Body of pancreas (tissue), 4 donors: ENCODE data around the gene LCN15.

Experiments
- CTCF ChIP-seq, 7 experiments: fragments of 450-650 bp in 4 of 7; fragments of 200-600 bp in 3 of 7; sonication (generic) in 3 of 7; IDR thresholded peaks; one replicate each; pipeline ENCODE4 v1.5.1; 2016 to 2019; ENCODE audit warnings: antibody characterized with exemption in 7 of 7
- POLR2A ChIP-seq, 3 donors: fragments of 450-650 bp; IDR thresholded peaks; one replicate each; pipeline ENCODE4 v1.6.1; 2016; ENCODE audit warnings: antibody characterized with exemption in 3 of 3, mild to moderate bottlenecking in 2 of 3

- TF ChIP-seq POLR2A (IDR thresholded peaks at IDR 0.05) (peak; percentile 38 to 73 (median 62)), CTCF (IDR thresholded peaks at IDR 0.05) (peak in 1 of 7 experiments; percentile 6)
Measured at GRCh38 chr9:136799854-136800657, 35.7 kb upstream of the LCN15 start.
